ENCODE data around the gene BRD9.

BRD9 gene

DNA sequence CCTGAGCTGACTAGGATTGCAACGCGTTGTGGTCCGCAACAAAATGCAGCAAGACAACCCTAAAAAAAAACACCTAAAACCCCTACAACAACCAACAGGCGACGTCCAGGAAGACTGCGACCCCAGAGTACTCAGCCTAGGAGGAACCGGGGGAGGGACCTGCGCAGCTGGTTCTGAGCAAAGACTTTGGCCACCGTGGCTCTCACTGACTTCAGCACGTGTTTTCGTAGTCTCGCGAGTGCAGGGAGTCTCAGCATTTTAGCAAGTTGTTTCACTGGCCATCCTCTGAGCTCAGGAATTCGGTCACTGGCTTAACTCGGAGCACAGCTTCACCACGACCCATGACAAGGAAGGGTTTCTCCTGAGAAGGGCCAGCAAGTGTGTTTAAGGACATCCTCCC lies 33.2 kb downstream of the BRD9 start:
- TF ChIP-seq, protein P1, sequence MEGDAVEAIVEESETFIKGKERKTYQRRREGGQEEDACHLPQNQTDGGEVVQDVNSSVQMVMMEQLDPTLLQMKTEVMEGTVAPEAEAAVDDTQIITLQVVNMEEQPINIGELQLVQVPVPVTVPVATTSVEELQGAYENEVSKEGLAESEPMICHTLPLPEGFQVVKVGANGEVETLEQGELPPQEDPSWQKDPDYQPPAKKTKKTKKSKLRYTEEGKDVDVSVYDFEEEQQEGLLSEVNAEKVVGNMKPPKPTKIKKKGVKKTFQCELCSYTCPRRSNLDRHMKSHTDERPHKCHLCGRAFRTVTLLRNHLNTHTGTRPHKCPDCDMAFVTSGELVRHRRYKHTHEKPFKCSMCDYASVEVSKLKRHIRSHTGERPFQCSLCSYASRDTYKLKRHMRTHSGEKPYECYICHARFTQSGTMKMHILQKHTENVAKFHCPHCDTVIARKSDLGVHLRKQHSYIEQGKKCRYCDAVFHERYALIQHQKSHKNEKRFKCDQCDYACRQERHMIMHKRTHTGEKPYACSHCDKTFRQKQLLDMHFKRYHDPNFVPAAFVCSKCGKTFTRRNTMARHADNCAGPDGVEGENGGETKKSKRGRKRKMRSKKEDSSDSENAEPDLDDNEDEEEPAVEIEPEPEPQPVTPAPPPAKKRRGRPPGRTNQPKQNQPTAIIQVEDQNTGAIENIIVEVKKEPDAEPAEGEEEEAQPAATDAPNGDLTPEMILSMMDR (IDR thresholded peaks at IDR 0.05; ENCODE audit: low read depth, low read length) = no peak
- no peak overlapping the region for H3K4me3 ChIP-seq (ENCODE audit: low read depth, low read length)
- peaks cover 21% of the 10 kb centered on the region for H3K36me3 ChIP-seq
- H3K4me1 ChIP-seq = peaks cover 8% of the 10 kb centered on the region; the same call in 1 of the 2 replicates
- no peaks in the 10 kb centered on the region for H3K9me3 ChIP-seq
- no peak for DNase-seq
- H3K27me3 ChIP-seq = no peaks in the 10 kb centered on the region

DNA sequence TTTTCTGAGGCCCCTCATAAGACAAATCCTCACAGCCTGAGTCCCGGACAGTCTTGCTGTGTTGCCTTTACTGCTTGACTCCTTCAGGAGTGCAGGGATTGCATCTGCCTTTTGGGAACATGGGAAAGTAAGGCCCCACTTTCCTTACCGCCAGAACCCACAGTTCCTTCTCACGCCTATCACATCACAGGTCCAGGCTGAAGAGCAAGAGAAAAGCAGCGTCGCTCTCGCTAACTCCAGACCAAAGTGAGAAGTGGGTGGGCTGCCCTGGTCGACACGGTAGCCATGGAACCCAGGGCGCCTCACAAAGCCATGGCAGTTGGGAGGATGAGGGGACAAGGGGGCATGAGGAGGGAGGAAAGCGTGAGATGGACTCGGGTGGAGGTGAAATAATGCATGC lies 33.9 kb downstream of the BRD9 start:
- H3K4me3 ChIP-seq (ENCODE audit: low read depth, low read length) = no peak overlapping the region
- H3K27me3 ChIP-seq = no peaks in the 10 kb centered on the region
- TF ChIP-seq, protein P1 (IDR thresholded peaks at IDR 0.05; ENCODE audit: low read depth, low read length) = no peak
- H3K4me1 ChIP-seq = peaks cover 8% of the 10 kb centered on the region; the same call in 1 of the 2 replicates
- no peak for DNase-seq
- H3K36me3 ChIP-seq = peaks cover 15% of the 10 kb centered on the region
- no peaks in the 10 kb centered on the region for H3K9me3 ChIP-seq

GRCh38 chr5:856531-857425 lies 35.8 kb downstream of the BRD9 start:
- Histone ChIP-seq H3K36me3 (no peaks in the 10 kb centered on the region; the same call in 1 of the 2 replicates), H3K4me3 (ENCODE audit: low read depth, low read length) (no peak overlapping the region), H3K9me3 (no peaks in the 10 kb centered on the region), H3K4me1 (peaks cover 5% of the 10 kb centered on the region; the same call in 1 of the 2 replicates), H3K27me3 (peaks cover 8% of the 10 kb centered on the region)
- TF ChIP-seq, protein P1 (IDR thresholded peaks at IDR 0.05; ENCODE audit: low read depth, low read length) = no peak
- peak; percentile 11 for DNase-seq

- Histone ChIP-seq H3K4me1 (peaks cover 6% of the 10 kb centered on the region), H3K4me3 (ENCODE audit: low read depth, low read length) (no peak overlapping the region), H3K36me3 (no peaks in the 10 kb centered on the region), H3K27me3 (peaks cover 16% of the 10 kb centered on the region), H3K9me3 (no peaks in the 10 kb centered on the region)
- TF ChIP-seq, protein P1 (IDR thresholded peaks at IDR 0.05; ENCODE audit: low read depth, low read length) = no peak
- DNase-seq = no peak
Measured at GRCh38 chr5:855771-856530, 36.6 kb downstream of the BRD9 start.

GRCh38 chr5:854966-855743 lies 37.4 kb downstream of the BRD9 start:
- DNase-seq = no peak
- TF ChIP-seq, protein P1 (IDR thresholded peaks at IDR 0.05; ENCODE audit: low read depth, low read length) = no peak
- Histone ChIP-seq H3K4me1 (peaks cover 10% of the 10 kb centered on the region), H3K4me3 (ENCODE audit: low read depth, low read length) (no peak overlapping the region), H3K36me3 (no peaks in the 10 kb centered on the region), H3K27me3 (peaks cover 19% of the 10 kb centered on the region), H3K9me3 (no peaks in the 10 kb centered on the region)

Measured in BE2C (cell line).